GM10248 (cell line): ENCODE data around the gene FALEC.
A peak's percentile ranks its signal among the peaks of the same experiment; 100 is the strongest.
"Not testable (repeated sequence)": the region's sequence is repeated elsewhere in the genome, so short reads cannot be mapped to it uniquely, and the experiment has no call there.

Experiments
- CTCF ChIA-PET: fragments of 300-600 bp; sonication (Branson Sonifier 250); formaldehyde crosslinking; extraction: SDS; loops from one replicate; lab custom pipeline; 2021; ENCODE audit warnings: antibody characterized with exemption; lab: Yijun Ruan, JAX
- POLR2A ChIA-PET: fragments of 350-650 bp; sonication (Branson Sonifier 250); formaldehyde crosslinking; extraction: SDS; loops from one replicate; lab custom pipeline; 2020; ENCODE audit warnings: antibody characterized with exemption; lab: Yijun Ruan, JAX
- DNase-seq: peaks from one replicate; pipeline ENCODE4 v3.0.0; 2012; ENCODE audit errors: extremely low spot score
- TF ChIP-seq, protein P1 (sequence below): IDR thresholded peaks from 2 replicates; pipeline ENCODE4 v1.5.1; 2012; ENCODE audit warnings: mild to moderate bottlenecking, low read depth; ENCODE audit errors: extremely low read depth, missing control alignments, control extremely low read depth

The FALEC gene

GRCh38 chr1:150568594-150568966 lies 53.0 kb downstream of the FALEC start:
- TF ChIP-seq, protein P1, sequence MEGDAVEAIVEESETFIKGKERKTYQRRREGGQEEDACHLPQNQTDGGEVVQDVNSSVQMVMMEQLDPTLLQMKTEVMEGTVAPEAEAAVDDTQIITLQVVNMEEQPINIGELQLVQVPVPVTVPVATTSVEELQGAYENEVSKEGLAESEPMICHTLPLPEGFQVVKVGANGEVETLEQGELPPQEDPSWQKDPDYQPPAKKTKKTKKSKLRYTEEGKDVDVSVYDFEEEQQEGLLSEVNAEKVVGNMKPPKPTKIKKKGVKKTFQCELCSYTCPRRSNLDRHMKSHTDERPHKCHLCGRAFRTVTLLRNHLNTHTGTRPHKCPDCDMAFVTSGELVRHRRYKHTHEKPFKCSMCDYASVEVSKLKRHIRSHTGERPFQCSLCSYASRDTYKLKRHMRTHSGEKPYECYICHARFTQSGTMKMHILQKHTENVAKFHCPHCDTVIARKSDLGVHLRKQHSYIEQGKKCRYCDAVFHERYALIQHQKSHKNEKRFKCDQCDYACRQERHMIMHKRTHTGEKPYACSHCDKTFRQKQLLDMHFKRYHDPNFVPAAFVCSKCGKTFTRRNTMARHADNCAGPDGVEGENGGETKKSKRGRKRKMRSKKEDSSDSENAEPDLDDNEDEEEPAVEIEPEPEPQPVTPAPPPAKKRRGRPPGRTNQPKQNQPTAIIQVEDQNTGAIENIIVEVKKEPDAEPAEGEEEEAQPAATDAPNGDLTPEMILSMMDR, result no peak
- ChIA-PET POLR2A (interaction anchor here (1.7 to 12.7 kb wide), 2 partner anchors 7 to 61 kb away, joined by 7 to 305 read pairs; partner anchors contain the start of genes ENSA and MCL1), CTCF (interaction anchor here (1.1 to 10.8 kb wide), 9 partner anchors 8 to 312 kb away, joined by 3 to 149 read pairs (median 5); partner anchors contain the start of gene MCL1)
- DNase-seq, result peak; percentile 8

- POLR2A ChIA-PET, result interaction anchor here (0.7 to 11.0 kb wide), 5 partner anchors 7 to 686 kb away, joined by 3 to 305 read pairs (median 5); a partner anchor contains a TSS
- CTCF ChIA-PET, result interaction anchor here (1.4 to 10.8 kb wide), 2 partner anchors 13 to 422 kb away, joined by 3 to 149 read pairs; no protein-coding TSS in a partner anchor
These were observed 57.5 kb downstream of the FALEC start for GRCh38 chr1:150572918-150573647.

GRCh38 chr1:150573648-150574071 lies 58.1 kb downstream of the FALEC start:
- POLR2A ChIA-PET, result interaction anchor here (0.6 to 11.0 kb wide), 3 partner anchors 8 to 526 kb away, joined by 3 to 305 read pairs (median 6); no protein-coding TSS in a partner anchor
- CTCF ChIA-PET, result interaction anchor here (10.8 kb wide), 1 partner anchor 13 kb away, joined by 149 read pairs; no protein-coding TSS in a partner anchor

More at GRCh38 chr1:150572918-150573647, 57.5 kb downstream of the FALEC start:
- TF ChIP-seq, protein P1, result no peak
- peak; percentile 15 for DNase-seq

DNA sequence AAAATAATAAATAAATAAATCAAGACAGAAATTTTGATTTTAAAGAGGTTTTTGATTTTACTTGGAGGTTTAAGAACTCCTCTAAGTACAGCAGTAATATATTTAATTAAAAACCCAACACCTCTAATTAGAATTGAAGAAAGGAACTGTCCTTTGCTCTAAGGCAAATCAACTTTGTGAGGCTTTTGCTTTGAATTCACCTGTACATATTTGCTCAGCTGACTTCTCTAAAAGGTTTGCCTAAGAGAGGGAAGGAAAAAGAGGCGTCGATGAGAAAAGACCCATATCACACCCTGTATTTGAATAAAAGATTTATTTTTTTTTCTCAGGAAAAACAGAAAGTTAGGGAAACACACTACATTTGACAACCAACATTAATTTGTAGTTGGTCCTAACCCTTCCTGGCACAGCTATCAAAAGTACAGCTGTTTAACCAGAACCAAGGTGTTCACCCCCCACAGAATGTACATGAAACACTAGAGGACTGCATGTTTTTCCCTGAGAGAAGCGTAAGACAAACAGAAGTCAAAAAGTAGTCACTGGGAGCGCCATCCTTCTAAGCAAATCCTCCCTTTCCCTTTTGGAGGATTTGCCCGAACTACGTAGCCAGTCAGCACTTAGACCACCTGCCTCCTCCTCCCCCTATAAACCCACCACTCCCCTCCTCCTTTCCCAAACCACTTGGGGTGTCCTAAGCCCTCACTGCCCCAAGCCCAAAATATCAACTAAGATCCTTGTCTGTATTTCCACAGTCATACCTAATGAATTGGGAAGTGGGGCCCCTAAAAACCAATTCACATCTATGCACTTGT lies 58.9 kb downstream of the FALEC start:
- no peak for DNase-seq
- CTCF ChIA-PET, result interaction anchor here (1.5 to 10.8 kb wide), 2 partner anchors 14 to 45 kb away, joined by 4 to 149 read pairs; no protein-coding TSS in a partner anchor
- POLR2A ChIA-PET, result interaction anchor here (0.6 to 11.0 kb wide), 2 partner anchors 9 to 525 kb away, joined by 6 to 305 read pairs; no protein-coding TSS in a partner anchor
- TF ChIP-seq, protein P1, result no peak

More at GRCh38 chr1:150573648-150574071, 58.1 kb downstream of the FALEC start:
- not testable (repeated sequence) for DNase-seq

DNA sequence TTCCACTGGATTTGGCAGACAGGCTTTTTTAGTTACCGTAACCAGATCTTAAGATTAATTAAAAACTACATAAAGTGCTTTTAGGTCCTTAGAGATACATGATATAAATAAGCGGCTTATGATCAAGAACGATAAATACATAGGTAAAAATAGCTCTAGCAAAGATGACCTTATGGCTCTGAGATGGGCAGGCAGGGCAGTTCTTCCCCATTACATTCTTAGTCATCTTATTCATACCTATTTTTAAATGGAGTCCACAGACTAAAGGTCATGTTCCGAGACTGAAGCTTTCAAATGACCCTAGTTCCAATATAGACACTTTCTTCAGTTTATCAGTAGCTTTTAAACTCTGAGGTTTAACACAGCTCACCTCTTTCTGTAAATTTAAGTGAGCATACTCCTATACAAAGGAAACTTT lies 59.5 kb downstream of the FALEC start:
- POLR2A ChIA-PET, result interaction anchor here (11.0 kb wide), 1 partner anchor 9 kb away, joined by 305 read pairs; no protein-coding TSS in a partner anchor
- TF ChIP-seq, protein P1, result no peak
- peak; percentile 11 for DNase-seq
- CTCF ChIA-PET, result interaction anchor here (1.5 to 10.8 kb wide), 2 partner anchors 15 to 44 kb away, joined by 4 to 149 read pairs; no protein-coding TSS in a partner anchor

- TF ChIP-seq, protein P1, result no peak
- POLR2A ChIA-PET, result interaction anchor here (1.0 to 11.0 kb wide), 3 partner anchors 10 to 53 kb away, joined by 4 to 305 read pairs (median 5); partner anchors contain the start of gene ENSA
- CTCF ChIA-PET, result interaction anchor here (1.5 to 10.8 kb wide), 2 partner anchors 15 to 44 kb away, joined by 4 to 149 read pairs; no protein-coding TSS in a partner anchor
- no peak for DNase-seq
These were observed 60.2 kb downstream of the FALEC start for GRCh38 chr1:150575518-150576366.
